Caco-2 (cell line): Measurements from ENCODE around the gene NAALADL2. TPM values are rescaled to one million over a fixed set of nuclear protein-coding genes. Genes with fewer than 3 reads are reported as not detected.

ENCODE experiments used
- BruUV-seq: library from RNA; stranded (reverse); fragments of 400-500 nt; replicated peaks from 2 replicates; lab custom pipeline; 2021; lab: Mats Ljungman, UMichigan
- CTCF ChIA-PET: fragments of 300-600 bp; sonication (Branson Sonifier 250); formaldehyde crosslinking; loops from one replicate; lab custom pipeline; 2022; ENCODE audit warnings: antibody characterized with exemption; lab: Charles Lee
- POLR2A ChIA-PET: fragments of 300-600 bp; sonication (Branson Sonifier 250); formaldehyde crosslinking; loops from one replicate; lab custom pipeline; 2022; ENCODE audit warnings: antibody characterized with exemption; lab: Charles Lee
- DNase-seq, 2 experiments: peaks; one replicate each; pipeline versions ENCODE4 v3.0.0 to v3.0.0-alpha.2; 2020 to 2022
- H3K27me3 ChIP-seq: replicated peaks from 2 replicates; pipeline ENCODE4 v1.6.0; 2011; ENCODE audit warnings: low read length; ENCODE audit not compliant: control insufficient read depth, insufficient read depth
- H3K36me3 ChIP-seq: 2 replicates; pipeline ENCODE4 v1.5.1; 2011; ENCODE audit warnings: low read length; ENCODE audit not compliant: control insufficient read depth, insufficient read depth
- H3K4me1 ChIP-seq: fragments of 250-450 bp; sonication (Bioruptor Pico); 2 replicates; pipeline ENCODE4 v1.5.1; 2020; ENCODE audit warnings: mild to moderate bottlenecking
- H3K4me3 ChIP-seq: 2 replicates; pipeline ENCODE4 v1.5.1; 2011; ENCODE audit warnings: low read depth, mild to moderate bottlenecking, control low read depth, low read length
- H3K9me3 ChIP-seq: fragments of 250-450 bp; sonication (Bioruptor Pico); 2 replicates; pipeline ENCODE4 v1.5.1; 2020; ENCODE audit warnings: mild to moderate bottlenecking, moderate library complexity
- H3K27ac Mint-ChIP-seq: one replicate; pipeline ENCODE4 v1.8.0; 2022; ENCODE audit warnings: mixed read lengths; ENCODE audit not compliant: unreplicated experiment
- H3K27me3 Mint-ChIP-seq: one replicate; pipeline ENCODE4 v1.8.0; 2022; ENCODE audit warnings: mixed read lengths; ENCODE audit not compliant: insufficient read depth, unreplicated experiment
- H3K36me3 Mint-ChIP-seq: one replicate; pipeline ENCODE4 v1.8.0; 2022; ENCODE audit warnings: mild to moderate bottlenecking, mixed read lengths; ENCODE audit not compliant: insufficient read depth, unreplicated experiment
- H3K4me1 Mint-ChIP-seq: one replicate; pipeline ENCODE4 v1.8.0; 2022; ENCODE audit warnings: low read depth, mixed read lengths; ENCODE audit not compliant: unreplicated experiment
- H3K4me3 Mint-ChIP-seq: one replicate; pipeline ENCODE4 v1.8.0; 2022; ENCODE audit warnings: mild to moderate bottlenecking, moderate library complexity, mixed read lengths; ENCODE audit not compliant: unreplicated experiment
- H3K9me3 Mint-ChIP-seq: one replicate; pipeline ENCODE4 v1.8.0; 2022; ENCODE audit warnings: mixed read lengths; ENCODE audit not compliant: unreplicated experiment
- CTCF ChIP-seq, 2 experiments: fragments of 200-600 bp in 1 of 2; IDR thresholded peaks; 1 replicate in 1 of 2; 2 replicates in 1 of 2; pipeline versions ENCODE4 v1.5.1 to v1.8.0; 2011 to 2022; ENCODE audit warnings: antibody characterized with exemption in 1 of 2, control low read depth in 1 of 2, inconsistent platforms in 1 of 2, low read depth in 1 of 2, low read length in 1 of 2, mild to moderate bottlenecking in 1 of 2, moderate library complexity in 1 of 2; ENCODE audit not compliant: insufficient read depth in 1 of 2, severe bottlenecking in 1 of 2, unreplicated experiment in 1 of 2
- intact Hi-C: fragments of 100-400 bp; cut with micrococcal nuclease; formaldehyde crosslinking; loops from one replicate; pipeline ENCODE4 v1.10.0; 2022; ENCODE audit not compliant: unreplicated experiment
- total RNA-seq: library from RNA; stranded (reverse); gene quantifications from 2 replicates; pipeline ENCODE4 v1.2.3, GENCODE V29; 2022

NAALADL2 gene
- total RNA-seq, 1 experiment from 2014 or later, result 4.4 TPM

GRCh38 chr3:175146258-175146657 lies 287.1 kb downstream of the NAALADL2 start:
- ChIA-PET CTCF (no interaction called here), POLR2A (no interaction called here)
- Histone ChIP-seq H3K9me3 (no peaks in the 10 kb centered on the region), H3K4me3 (no peak overlapping the region), H3K4me1 (no peaks in the 10 kb centered on the region), H3K27me3 (no peaks in the 10 kb centered on the region), H3K36me3 (no peaks in the 10 kb centered on the region)
- no peak for TF ChIP-seq CTCF (IDR thresholded peaks at IDR 0.05; ENCODE audit: insufficient read depth in 1 of 2, low read depth in 1 of 2, low read length in 1 of 2, severe bottlenecking in 1 of 2, unreplicated experiment in 1 of 2)
- no peak for DNase-seq
- BruUV-seq, result no TSS peak
- H3K9me3 Mint-ChIP-seq, result no peaks in the 10 kb centered on the region
- H3K27me3 Mint-ChIP-seq, result no peaks in the 10 kb centered on the region
- H3K4me1 Mint-ChIP-seq, result no peaks in the 10 kb centered on the region
- H3K27ac Mint-ChIP-seq, result no peak overlapping the region
- intact Hi-C loops, result no loop called here
- H3K4me3 Mint-ChIP-seq, result no peak overlapping the region
- no peaks in the 10 kb centered on the region for H3K36me3 Mint-ChIP-seq

GRCh38 chr3:175149675-175150074 lies 290.5 kb downstream of the NAALADL2 start:
- DNase-seq, result no peak
- Mint-ChIP-seq H3K27me3 (no peaks in the 10 kb centered on the region), H3K27ac (no peak overlapping the region), H3K36me3 (no peaks in the 10 kb centered on the region), H3K4me1 (no peaks in the 10 kb centered on the region), H3K9me3 (no peaks in the 10 kb centered on the region), H3K4me3 (no peak overlapping the region)
- Histone ChIP-seq H3K4me3 (no peak overlapping the region), H3K27me3 (no peaks in the 10 kb centered on the region), H3K4me1 (no peaks in the 10 kb centered on the region), H3K36me3 (no peaks in the 10 kb centered on the region), H3K9me3 (no peaks in the 10 kb centered on the region)
- ChIA-PET CTCF (no interaction called here), POLR2A (no interaction called here)
- TF ChIP-seq CTCF (IDR thresholded peaks at IDR 0.05; ENCODE audit: insufficient read depth in 1 of 2, low read depth in 1 of 2, low read length in 1 of 2, severe bottlenecking in 1 of 2, unreplicated experiment in 1 of 2), result no peak
- intact Hi-C loops, result no loop called here
- BruUV-seq, result no TSS peak

- H3K9me3 ChIP-seq, result no peaks in the 10 kb centered on the region
These were observed 291.8 kb downstream of the NAALADL2 start for GRCh38 chr3:175150812-175151401.

More at GRCh38 chr3:175150812-175151401, 291.8 kb downstream of the NAALADL2 start:
- no peaks in the 10 kb centered on the region for H3K27me3 Mint-ChIP-seq
- no peaks in the 10 kb centered on the region for H3K4me1 ChIP-seq
- no peak overlapping the region for H3K4me3 Mint-ChIP-seq
- no peak overlapping the region for H3K27ac Mint-ChIP-seq
- no peaks in the 10 kb centered on the region for H3K9me3 Mint-ChIP-seq
- H3K4me3 ChIP-seq, result no peak overlapping the region
- H3K4me1 Mint-ChIP-seq, result no peaks in the 10 kb centered on the region
- ChIA-PET POLR2A (no interaction called here), CTCF (no interaction called here)
- no peak for TF ChIP-seq CTCF (IDR thresholded peaks at IDR 0.05; ENCODE audit: insufficient read depth in 1 of 2, low read depth in 1 of 2, low read length in 1 of 2, severe bottlenecking in 1 of 2, unreplicated experiment in 1 of 2)
- intact Hi-C loops, result no loop called here
- no peak for DNase-seq
- no peaks in the 10 kb centered on the region for H3K27me3 ChIP-seq
- no TSS peak for BruUV-seq
- H3K36me3 Mint-ChIP-seq, result no peaks in the 10 kb centered on the region
- H3K36me3 ChIP-seq, result no peaks in the 10 kb centered on the region
